SK-N-SH (cell line): ENCODE measurements around the gene TTF2. TPM values are rescaled to one million over a fixed set of nuclear protein-coding genes. Genes with fewer than 3 reads are reported as not detected.
"Not testable (repeated sequence)": the region's sequence is repeated elsewhere in the genome, so short reads cannot be mapped to it uniquely, and the experiment has no call there.

Source experiments
- CTCF ChIA-PET: fragments of 300-600, 350-600 bp; formaldehyde crosslinking; extraction: SDS; loops from one replicate; lab custom pipeline; 2021; lab: Yijun Ruan, JAX
- POLR2A ChIA-PET: fragments of 350-600 bp; sonication (Branson Sonifier 250); formaldehyde crosslinking; extraction: SDS; loops from one replicate; lab custom pipeline; 2020; ENCODE audit warnings: antibody characterized with exemption, inconsistent platforms; lab: Yijun Ruan, JAX
- DNase-seq: peaks from one replicate; pipeline ENCODE4 v3.0.0; 2012
- H2AFZ ChIP-seq: fragments of 200-600 bp; sonication (generic); 2 replicates; pipeline ENCODE4 v1.8.1; 2016; ENCODE audit warnings: antibody characterized with exemption, mild to moderate bottlenecking, low read depth
- H3F3A ChIP-seq: fragments of 200-600 bp; sonication (generic); replicated peaks from 2 replicates; pipeline ENCODE3; 2016; ENCODE audit warnings: antibody characterized with exemption, mild to moderate bottlenecking; ENCODE audit not compliant: insufficient read depth
- H3K27ac ChIP-seq, 2 experiments: fragments of 200-500 bp in 1 of 2; fragments of 200-600 bp in 1 of 2; sonication (Bioruptor generic) in 1 of 2; sonication (generic), shearing (Covaris generic) in 1 of 2; 2 replicates each; pipeline versions ENCODE4 v1.5.1 to v1.6.1; 2014 to 2016; ENCODE audit warnings: low read depth in 2 of 2, inconsistent platforms in 1 of 2, low read length in 1 of 2, mild to moderate bottlenecking in 1 of 2, mixed read lengths in 1 of 2
- H3K27me3 ChIP-seq: fragments of 200-600 bp; sonication (generic), shearing (Covaris generic); 2 replicates; pipeline ENCODE4 v1.6.1; 2016; ENCODE audit warnings: mixed run types; ENCODE audit not compliant: insufficient read depth
- H3K36me3 ChIP-seq, 2 experiments: fragments of 200-500 bp in 1 of 2; fragments of 200-600 bp in 1 of 2; sonication (Bioruptor generic) in 1 of 2; sonication (generic) in 1 of 2; replicated peaks in 1 of 2; 2 replicates each; pipeline versions ENCODE3 to v1.5.1; 2014 to 2016; ENCODE audit warnings: low read length in 1 of 2, mild to moderate bottlenecking in 1 of 2; ENCODE audit not compliant: insufficient read depth in 2 of 2, control insufficient read depth in 1 of 2
- H3K4me1 ChIP-seq, 2 experiments: fragments of 200-500 bp in 1 of 2; fragments of 200-600 bp in 1 of 2; sonication (Bioruptor generic) in 1 of 2; sonication (generic), shearing (Covaris generic) in 1 of 2; 2 replicates each; pipeline versions ENCODE4 v1.5.1 to v1.6.1; 2014 to 2016; ENCODE audit warnings: low read depth in 1 of 2, low read length in 1 of 2, mixed run types in 1 of 2; ENCODE audit not compliant: insufficient read depth in 2 of 2, control insufficient read depth in 1 of 2
- H3K4me2 ChIP-seq: fragments of 200-600 bp; sonication (generic), shearing (Covaris generic); 2 replicates; pipeline ENCODE4 v1.6.1; 2017; ENCODE audit warnings: mixed run types
- H3K4me3 ChIP-seq, 2 experiments: fragments of 200-500 bp in 1 of 2; fragments of 200-600 bp in 1 of 2; sonication (Bioruptor generic) in 1 of 2; sonication (generic), shearing (Covaris generic) in 1 of 2; 2 replicates each; pipeline versions ENCODE4 v1.5.1 to v1.8.1; 2014 to 2016; ENCODE audit warnings: low read depth in 2 of 2, inconsistent platforms in 1 of 2, low read length in 1 of 2, mild to moderate bottlenecking in 1 of 2, mixed read lengths in 1 of 2, moderate library complexity in 1 of 2
- H3K79me2 ChIP-seq: fragments of 200-600 bp; sonication (generic); 2 replicates; pipeline ENCODE4 v1.8.1; 2017; ENCODE audit warnings: mild to moderate bottlenecking; ENCODE audit not compliant: insufficient read depth
- H3K9ac ChIP-seq: fragments of 200-600 bp; sonication (generic); 2 replicates; pipeline ENCODE4 v1.6.1; 2017; ENCODE audit warnings: mixed run types
- H3K9me2 ChIP-seq: fragments of 200-600 bp; sonication (generic); 2 replicates; pipeline ENCODE4 v1.6.1; 2017; ENCODE audit warnings: mixed run types
- H3K9me3 ChIP-seq: fragments of 200-600 bp; sonication (generic); 2 replicates; pipeline ENCODE4 v1.6.1; 2017; ENCODE audit warnings: mixed run types, mild to moderate bottlenecking, moderate library complexity
- H4K20me1 ChIP-seq: fragments of 200-600 bp; sonication (generic); 2 replicates; pipeline ENCODE4 v1.6.1; 2017; ENCODE audit warnings: mild to moderate bottlenecking, mixed run types; ENCODE audit not compliant: insufficient read depth
- WGBS: methylation state at CpG from one replicate; pipeline ENCODE4 v1.1.6; 2017; ENCODE audit warnings: low lambda C conversion rate; 5-methylcytosine and 5-hydroxymethylcytosine counted together
- polyA plus RNA-seq, 3 experiments: library from polyadenylated mRNA; depleted of rRNA; stranded (reverse); fragments of >200 nt; gene quantifications; 2 replicates each; pipeline ENCODE4 v1.2.3, GENCODE V29; 2012
- small RNA-seq, 7 experiments: library from RNA; depleted of rRNA; stranded (forward); fragments of <200 nt; gene quantifications; one replicate each; pipeline ENCODE3, GENCODE V24; 2012

Gene TTF2
- polyA plus RNA-seq, 1 of the 3 experiments (the other 2 are of a cell fraction): 10.8 TPM

GRCh38 chr1:117151305-117151704 lies 91.2 kb downstream of the TTF2 start:
- CTCF ChIA-PET: interaction anchor here (1.0 kb wide), 1 partner anchor 22 kb away, joined by 4 read pairs; no protein-coding TSS in a partner anchor
- POLR2A ChIA-PET: not testable (repeated sequence)

More at GRCh38 chr1:117151305-117151704, 91.2 kb downstream of the TTF2 start:
- Histone ChIP-seq H3F3A (peaks cover 13% of the 10 kb centered on the region), H3K4me1 (peaks cover 0 to 22% of the 10 kb centered on the region in 2 experiments; a peak in 2 of 4 replicates)
- not testable (repeated sequence) for H3K9me2 ChIP-seq, H3K27ac ChIP-seq, H3K9me3 ChIP-seq, H3K36me3 ChIP-seq, H3K27me3 ChIP-seq, H3K4me3 ChIP-seq, DNase-seq, H3K4me2 ChIP-seq, H4K20me1 ChIP-seq, H3K9ac ChIP-seq, H3K79me2 ChIP-seq, H2AFZ ChIP-seq
- WGBS: 70% methylated on average over 5 of the region's 5 CpGs

Small RNAs within 50 kb of the gene (small RNA-seq; reads per million reads assigned to genes)
- gene MIR942: 1.4 to 79.1 (median 66.2) reads per million in 7 experiments

Other genes with a start within 250 kb of the TTF2 start
- 20.7 and 22.4 TPM in 2 replicates for gene PTGFRN, start 150.4 kb upstream of the TTF2 start, polyA plus RNA-seq (2012; rRNA removed)
- 0.08 and 0.16 TPM in 2 replicates for gene CD101, start 58.6 kb upstream of the TTF2 start, polyA plus RNA-seq (2012; rRNA removed)
- 7.4 and 9.7 TPM in 2 replicates for gene TRIM45, start 61.4 kb downstream of the TTF2 start, polyA plus RNA-seq (2012; rRNA removed)
- not detected in 2 replicates for gene VTCN1, start 150.6 kb downstream of the TTF2 start, polyA plus RNA-seq (2012; rRNA removed)